K562 (cell line): ENCODE results near the gene CPSF4L. TPM values are rescaled to one million over a fixed set of nuclear protein-coding genes. Genes with fewer than 3 reads are reported as not detected.

Experiments used
- DPF2 ChIP-seq: fragments of 450-650 bp; IDR thresholded peaks from 2 replicates; pipeline ENCODE4 v1.6.1; 2016
- KDM5B ChIP-seq: fragments of 200-600 bp; sonication (generic); IDR thresholded peaks from 2 replicates; pipeline ENCODE4 v1.6.1; 2012; ENCODE audit warnings: low read depth, mild to moderate bottlenecking, moderate library complexity, low read length, control low read depth, inconsistent platforms; ENCODE audit not compliant: insufficient replicate concordance
- NR2C2 ChIP-seq, 2 experiments: fragments of 200-800 bp in 1 of 2; sonication (Bioruptor generic) in 1 of 2; sonication (generic) in 1 of 2; formaldehyde crosslinking in 1 of 2; IDR thresholded peaks; 2 replicates each; pipeline versions ENCODE4 v1.6.1 to v1.8.0; 2016 to 2022; ENCODE audit warnings: mild to moderate bottlenecking in 1 of 2, missing compliant biosample characterization in 1 of 2, missing genetic modification characterization in 1 of 2, missing genetic modification reagents in 1 of 2
- RBBP5 ChIP-seq: fragments of 200-600 bp; sonication (generic); IDR thresholded peaks from 2 replicates; pipeline ENCODE4 v1.6.1; 2012; ENCODE audit warnings: borderline replicate concordance, mild to moderate bottlenecking, low read length, control low read depth, inconsistent platforms; ENCODE audit not compliant: insufficient read depth, poor library complexity, severe bottlenecking
- RBM39 ChIP-seq: fragments of 200-400 bp; formaldehyde crosslinking; optimal IDR thresholded peaks from 2 replicates; pipeline ENCODE3; 2018; ENCODE audit warnings: low read depth, low read length
- SMARCA4 ChIP-seq: fragments of 450-650 bp; IDR thresholded peaks from 2 replicates; pipeline ENCODE4 v1.6.1; 2016
- polyA plus RNA-seq, 8 experiments: library from polyadenylated mRNA; depleted of rRNA in 4 of 8; stranded (reverse) in 5 of 8; unstranded in 3 of 8; fragments of >200 nt; fragmentation: Nextera tagmentation in 2 of 8; fragmentation: Illumina TruSeq in 1 of 8; extraction: Ambion mirVana in 2 of 8; extraction: Trizol in 1 of 8; gene quantifications; 2 replicates each; pipeline versions ENCODE4 v1.2.1 to v1.2.3, GENCODE V29; 2011 to 2014; ENCODE audit warnings: inconsistent platforms in 1 of 8, missing spikeins in 1 of 8
- total RNA-seq, 7 experiments: library from RNA; depleted of rRNA in 6 of 7; stranded (reverse); fragments of >200 nt in 6 of 7; fragmentation: Illumina TruSeq in 2 of 7; extraction: Trizol in 2 of 7; gene quantifications; 2 replicates each; pipeline versions ENCODE4 v1.2.1 to v1.2.3, GENCODE V29; 2011 to 2021; ENCODE audit warnings: low replicate concordance in 1 of 7
- TF ChIP-seq, protein P1 (sequence below), 2 experiments: fragments of 450-650 bp in 1 of 2; sonication (generic) in 1 of 2; formaldehyde crosslinking in 1 of 2; IDR thresholded peaks; 2 replicates each; pipeline versions ENCODE4 v1.7.1 to v1.9.0; 2016 to 2022; ENCODE audit warnings: inconsistent platforms in 1 of 2, mild to moderate bottlenecking in 1 of 2, missing genetic modification reagents in 1 of 2
- TF ChIP-seq, protein P2 (sequence below), 3 experiments: fragments of 200-800 bp in 1 of 3; fragments of 250-450 bp in 1 of 3; fragments of 450-650 bp in 1 of 3; sonication (Bioruptor Pico) in 1 of 3; sonication (Bioruptor generic) in 1 of 3; formaldehyde crosslinking in 1 of 3; IDR thresholded peaks; 2 replicates each; pipeline versions ENCODE4 v1.6.1 to v1.8.0; 2016 to 2022; ENCODE audit warnings: mild to moderate bottlenecking in 2 of 3, missing genetic modification characterization in 2 of 3, missing compliant biosample characterization in 1 of 3, moderate library complexity in 1 of 3
- TF ChIP-seq, protein P3 (sequence below): fragments of 450-650 bp; formaldehyde crosslinking; IDR thresholded peaks from 2 replicates; pipeline ENCODE4 v1.4.0; 2020; ENCODE audit warnings: mild to moderate bottlenecking, mixed read lengths

The CPSF4L gene
- total and polyA plus RNA-seq, 9 of the 15 experiments (the other 6 are each of a cell fraction or from before 2014, with no cell fraction given): not detected

DNA sequence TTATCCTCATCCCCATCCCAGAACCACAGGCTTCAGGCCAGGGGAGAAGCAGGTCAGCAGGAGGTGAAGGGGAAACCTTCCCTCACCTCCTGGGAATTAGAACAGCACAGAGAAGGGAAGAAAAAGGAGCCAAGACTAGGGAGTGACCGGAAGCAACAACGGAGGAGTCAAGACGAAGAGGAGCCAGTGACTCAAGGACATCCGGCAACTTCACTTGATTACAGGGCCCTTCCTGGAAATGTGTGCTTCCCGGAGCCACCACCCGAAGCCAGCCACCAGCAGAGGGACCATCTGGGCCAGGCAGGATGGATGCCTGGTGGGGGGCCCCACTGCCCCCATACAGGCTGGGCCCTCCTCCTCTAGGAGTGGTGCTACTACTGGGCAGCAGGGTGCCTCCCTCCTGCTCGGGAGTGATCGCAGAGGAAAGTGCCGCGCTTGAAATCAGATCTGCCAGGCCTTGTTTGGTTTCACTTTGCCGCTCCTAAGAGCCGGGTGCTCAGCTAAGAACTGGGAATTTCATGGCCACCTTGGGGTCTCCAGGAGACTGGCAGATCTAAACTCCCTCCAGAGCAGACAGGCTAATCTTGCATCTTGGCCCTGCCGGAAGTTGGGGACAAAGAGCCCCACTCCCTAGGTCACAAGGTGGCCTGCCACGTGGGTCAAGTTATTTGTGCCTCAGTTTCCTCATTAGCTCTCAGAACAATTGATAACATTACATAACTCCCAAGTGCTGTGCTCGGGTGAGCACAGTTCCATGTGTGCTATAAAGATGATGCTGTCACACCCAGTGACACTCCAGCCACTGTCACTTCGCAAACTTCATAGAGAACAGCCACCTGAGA lies 43.5 kb upstream of the CPSF4L start (continued):
- peak; percentile 44; the same call in 1 of the 2 replicates for TF ChIP-seq DPF2
- TF ChIP-seq SMARCA4: peak; percentile 65
- TF ChIP-seq, protein P1, sequence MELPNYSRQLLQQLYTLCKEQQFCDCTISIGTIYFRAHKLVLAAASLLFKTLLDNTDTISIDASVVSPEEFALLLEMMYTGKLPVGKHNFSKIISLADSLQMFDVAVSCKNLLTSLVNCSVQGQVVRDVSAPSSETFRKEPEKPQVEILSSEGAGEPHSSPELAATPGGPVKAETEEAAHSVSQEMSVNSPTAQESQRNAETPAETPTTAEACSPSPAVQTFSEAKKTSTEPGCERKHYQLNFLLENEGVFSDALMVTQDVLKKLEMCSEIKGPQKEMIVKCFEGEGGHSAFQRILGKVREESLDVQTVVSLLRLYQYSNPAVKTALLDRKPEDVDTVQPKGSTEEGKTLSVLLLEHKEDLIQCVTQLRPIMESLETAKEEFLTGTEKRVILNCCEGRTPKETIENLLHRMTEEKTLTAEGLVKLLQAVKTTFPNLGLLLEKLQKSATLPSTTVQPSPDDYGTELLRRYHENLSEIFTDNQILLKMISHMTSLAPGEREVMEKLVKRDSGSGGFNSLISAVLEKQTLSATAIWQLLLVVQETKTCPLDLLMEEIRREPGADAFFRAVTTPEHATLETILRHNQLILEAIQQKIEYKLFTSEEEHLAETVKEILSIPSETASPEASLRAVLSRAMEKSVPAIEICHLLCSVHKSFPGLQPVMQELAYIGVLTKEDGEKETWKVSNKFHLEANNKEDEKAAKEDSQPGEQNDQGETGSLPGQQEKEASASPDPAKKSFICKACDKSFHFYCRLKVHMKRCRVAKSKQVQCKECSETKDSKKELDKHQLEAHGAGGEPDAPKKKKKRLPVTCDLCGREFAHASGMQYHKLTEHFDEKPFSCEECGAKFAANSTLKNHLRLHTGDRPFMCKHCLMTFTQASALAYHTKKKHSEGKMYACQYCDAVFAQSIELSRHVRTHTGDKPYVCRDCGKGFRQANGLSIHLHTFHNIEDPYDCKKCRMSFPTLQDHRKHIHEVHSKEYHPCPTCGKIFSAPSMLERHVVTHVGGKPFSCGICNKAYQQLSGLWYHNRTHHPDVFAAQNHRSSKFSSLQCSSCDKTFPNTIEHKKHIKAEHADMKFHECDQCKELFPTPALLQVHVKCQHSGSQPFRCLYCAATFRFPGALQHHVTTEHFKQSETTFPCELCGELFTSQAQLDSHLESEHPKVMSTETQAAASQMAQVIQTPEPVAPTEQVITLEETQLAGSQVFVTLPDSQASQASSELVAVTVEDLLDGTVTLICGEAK (IDR thresholded peaks at IDR 0.05): peak; percentile 93
- TF ChIP-seq, protein P1 (CRISPR knock-in tag; IDR thresholded peaks at IDR 0.05): no peak
- no peak for TF ChIP-seq RBM39
- TF ChIP-seq, protein P2, sequence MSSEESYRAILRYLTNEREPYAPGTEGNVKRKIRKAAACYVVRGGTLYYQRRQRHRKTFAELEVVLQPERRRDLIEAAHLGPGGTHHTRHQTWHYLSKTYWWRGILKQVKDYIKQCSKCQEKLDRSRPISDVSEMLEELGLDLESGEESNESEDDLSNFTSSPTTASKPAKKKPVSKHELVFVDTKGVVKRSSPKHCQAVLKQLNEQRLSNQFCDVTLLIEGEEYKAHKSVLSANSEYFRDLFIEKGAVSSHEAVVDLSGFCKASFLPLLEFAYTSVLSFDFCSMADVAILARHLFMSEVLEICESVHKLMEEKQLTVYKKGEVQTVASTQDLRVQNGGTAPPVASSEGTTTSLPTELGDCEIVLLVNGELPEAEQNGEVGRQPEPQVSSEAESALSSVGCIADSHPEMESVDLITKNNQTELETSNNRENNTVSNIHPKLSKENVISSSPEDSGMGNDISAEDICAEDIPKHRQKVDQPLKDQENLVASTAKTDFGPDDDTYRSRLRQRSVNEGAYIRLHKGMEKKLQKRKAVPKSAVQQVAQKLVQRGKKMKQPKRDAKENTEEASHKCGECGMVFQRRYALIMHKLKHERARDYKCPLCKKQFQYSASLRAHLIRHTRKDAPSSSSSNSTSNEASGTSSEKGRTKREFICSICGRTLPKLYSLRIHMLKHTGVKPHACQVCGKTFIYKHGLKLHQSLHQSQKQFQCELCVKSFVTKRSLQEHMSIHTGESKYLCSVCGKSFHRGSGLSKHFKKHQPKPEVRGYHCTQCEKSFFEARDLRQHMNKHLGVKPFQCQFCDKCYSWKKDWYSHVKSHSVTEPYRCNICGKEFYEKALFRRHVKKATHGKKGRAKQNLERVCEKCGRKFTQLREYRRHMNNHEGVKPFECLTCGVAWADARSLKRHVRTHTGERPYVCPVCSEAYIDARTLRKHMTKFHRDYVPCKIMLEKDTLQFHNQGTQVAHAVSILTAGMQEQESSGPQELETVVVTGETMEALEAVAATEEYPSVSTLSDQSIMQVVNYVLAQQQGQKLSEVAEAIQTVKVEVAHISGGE (CRISPR knock-in tag; IDR thresholded peaks at IDR 0.05): peak in 2 of 3 experiments; percentile 75 to 94; a peak in 4 of 6 replicates
- peak; percentile 68 for TF ChIP-seq RBBP5
- TF ChIP-seq, protein P3, sequence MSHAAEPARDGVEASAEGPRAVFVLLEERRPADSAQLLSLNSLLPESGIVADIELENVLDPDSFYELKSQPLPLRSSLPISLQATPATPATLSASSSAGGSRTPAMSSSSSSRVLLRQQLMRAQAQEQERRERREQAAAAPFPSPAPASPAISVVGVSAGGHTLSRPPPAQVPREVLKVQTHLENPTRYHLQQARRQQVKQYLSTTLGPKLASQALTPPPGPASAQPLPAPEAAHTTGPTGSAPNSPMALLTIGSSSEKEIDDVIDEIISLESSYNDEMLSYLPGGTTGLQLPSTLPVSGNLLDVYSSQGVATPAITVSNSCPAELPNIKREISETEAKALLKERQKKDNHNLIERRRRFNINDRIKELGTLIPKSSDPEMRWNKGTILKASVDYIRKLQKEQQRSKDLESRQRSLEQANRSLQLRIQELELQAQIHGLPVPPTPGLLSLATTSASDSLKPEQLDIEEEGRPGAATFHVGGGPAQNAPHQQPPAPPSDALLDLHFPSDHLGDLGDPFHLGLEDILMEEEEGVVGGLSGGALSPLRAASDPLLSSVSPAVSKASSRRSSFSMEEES (CRISPR knock-in tag): no peak
- no peak for TF ChIP-seq KDM5B
- TF ChIP-seq NR2C2 (CRISPR knock-in tag; IDR thresholded peaks at IDR 0.05): no peak
- TF ChIP-seq NR2C2 (tag; IDR thresholded peaks at IDR 0.05): peak; percentile 53; the same call in 1 of the 2 replicates
